Activated CD8-positive, alpha-beta memory T cell treated with anti-CD3 and anti-CD28 coated beads for 4 hours (primary cell): Measurements from ENCODE around the gene KRT3.
"Not testable (repeated sequence)": the region's sequence is repeated elsewhere in the genome, so short reads cannot be mapped to it uniquely, and the experiment has no call there.

ENCODE experiments used
- DNase-seq, 2 donors: peaks; one replicate each; pipeline ENCODE4 v3.0.0-alpha.2; 2020; ENCODE audit warnings: low read depth in 2 of 2

Gene KRT3

DNA sequence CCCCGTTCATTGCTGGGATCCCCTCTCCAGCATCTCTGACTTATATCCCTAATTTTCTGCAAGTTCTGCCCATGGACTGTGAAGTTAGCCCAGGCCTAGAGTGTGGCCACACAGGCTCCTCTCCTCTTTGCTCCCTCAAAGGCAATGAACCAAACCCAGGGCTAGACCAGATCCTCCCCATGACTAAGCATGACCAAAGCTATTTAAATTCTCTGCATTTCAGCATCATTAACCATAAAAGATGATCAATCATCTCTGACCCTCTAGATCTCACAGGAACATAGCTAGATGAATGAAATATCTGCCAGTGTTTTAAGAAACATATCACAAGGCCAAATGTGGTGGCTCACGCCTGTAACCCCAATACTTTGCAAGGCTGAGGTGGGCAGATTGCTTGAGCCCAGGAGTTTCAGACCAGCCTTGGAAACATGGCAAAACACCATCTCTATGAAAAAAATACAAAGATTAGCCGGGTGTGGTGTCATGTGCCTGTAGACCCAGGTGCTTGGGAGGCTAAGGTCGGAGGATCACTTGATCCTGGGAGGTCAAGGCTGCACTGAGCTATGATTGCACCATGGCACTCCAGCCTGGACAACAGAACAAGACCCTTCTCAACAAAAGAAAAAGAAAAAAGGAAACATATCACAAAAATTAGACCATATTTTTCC lies 2.2 kb upstream of the KRT3 start:
- DNase-seq = no peak

DNA sequence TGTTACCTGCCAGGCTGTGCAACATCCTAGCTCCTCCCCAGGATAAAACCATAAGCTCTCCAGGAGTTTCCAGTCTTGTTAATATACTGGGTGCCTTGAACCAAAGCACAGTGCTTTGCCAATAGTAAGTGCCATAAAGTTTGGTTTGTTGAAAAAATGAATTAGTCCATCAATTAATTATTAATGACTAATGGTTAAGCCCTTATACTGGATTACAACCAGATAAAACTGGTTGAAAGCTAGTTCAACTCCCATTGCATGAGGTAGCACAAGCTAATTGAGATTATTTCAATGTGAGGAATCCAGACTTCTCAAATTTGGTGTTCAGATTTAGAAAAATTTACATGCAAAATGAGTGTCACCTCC lies 1.6 kb upstream of the KRT3 start:
- DNase-seq = no peak

DNA sequence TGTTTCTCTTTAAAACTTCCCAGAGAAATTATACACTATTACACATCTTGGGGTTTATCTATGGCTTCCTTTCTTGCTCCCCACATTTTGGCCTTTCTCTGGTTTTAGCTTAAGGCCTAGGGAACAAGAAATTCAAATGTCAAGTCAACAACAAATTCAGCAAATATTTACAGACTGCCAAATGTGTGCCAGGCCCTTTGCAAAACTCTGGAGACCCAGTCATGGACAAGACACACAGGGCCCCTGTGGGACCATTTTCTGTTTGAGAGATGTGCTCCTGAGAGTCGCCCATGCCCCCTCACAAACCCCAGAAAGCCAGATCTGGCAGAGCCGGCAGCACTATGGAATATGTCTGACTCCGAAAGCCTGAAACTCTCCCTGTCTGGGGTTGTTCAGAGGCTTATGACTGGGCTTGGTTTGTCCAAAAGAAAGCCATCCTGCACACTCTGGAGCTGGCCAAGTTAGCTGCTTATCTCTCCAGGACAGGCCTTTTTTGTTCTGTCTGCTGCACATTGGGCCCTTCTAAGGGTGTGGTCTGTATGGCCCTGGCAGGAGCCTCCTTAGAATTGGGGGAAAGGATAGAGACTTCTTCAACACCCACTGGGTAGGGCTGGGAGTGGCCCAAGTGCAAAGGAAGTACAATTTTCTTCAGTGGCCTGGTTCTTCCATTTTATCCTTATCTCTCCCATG lies 1.1 kb upstream of the KRT3 start:
- DNase-seq = no peak

DNA sequence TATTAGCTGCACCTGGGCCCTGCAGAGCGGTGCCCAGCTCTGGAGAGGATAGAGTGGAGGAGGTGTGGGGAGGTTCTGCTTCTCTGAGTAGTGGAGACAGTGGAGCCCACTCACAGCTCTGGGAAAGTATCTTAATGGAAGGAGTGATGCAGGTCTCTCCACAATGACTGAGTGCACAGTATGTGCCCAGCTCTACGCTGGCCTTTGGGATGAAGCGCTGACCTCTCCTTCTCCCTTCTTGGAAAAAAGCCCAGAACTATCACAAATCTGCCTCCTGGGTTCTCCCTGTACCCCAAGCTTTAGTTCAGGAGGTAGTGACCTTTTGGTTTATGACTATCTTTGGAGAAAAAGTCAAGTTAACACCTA lies 495 bp upstream of the KRT3 start:
- DNase-seq = no peak

DNA sequence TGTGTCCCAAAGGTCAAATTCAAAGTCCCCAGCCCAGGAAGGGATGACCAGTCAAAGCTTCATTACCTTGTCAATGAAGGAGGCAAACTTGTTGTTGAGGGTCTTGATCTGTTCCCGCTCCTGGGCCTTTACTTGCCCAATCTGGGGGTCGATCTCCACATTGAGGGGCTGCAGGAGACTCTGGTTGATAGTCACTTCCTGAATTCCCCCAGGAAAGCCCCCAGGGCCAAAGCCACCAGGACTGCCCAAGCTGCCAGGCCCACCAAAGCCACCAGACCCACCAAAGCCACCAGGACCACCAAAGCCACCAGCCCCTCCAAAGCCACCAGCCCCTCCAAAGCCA lies 614 bp downstream of the KRT3 start:
- not testable (repeated sequence) for DNase-seq

DNA sequence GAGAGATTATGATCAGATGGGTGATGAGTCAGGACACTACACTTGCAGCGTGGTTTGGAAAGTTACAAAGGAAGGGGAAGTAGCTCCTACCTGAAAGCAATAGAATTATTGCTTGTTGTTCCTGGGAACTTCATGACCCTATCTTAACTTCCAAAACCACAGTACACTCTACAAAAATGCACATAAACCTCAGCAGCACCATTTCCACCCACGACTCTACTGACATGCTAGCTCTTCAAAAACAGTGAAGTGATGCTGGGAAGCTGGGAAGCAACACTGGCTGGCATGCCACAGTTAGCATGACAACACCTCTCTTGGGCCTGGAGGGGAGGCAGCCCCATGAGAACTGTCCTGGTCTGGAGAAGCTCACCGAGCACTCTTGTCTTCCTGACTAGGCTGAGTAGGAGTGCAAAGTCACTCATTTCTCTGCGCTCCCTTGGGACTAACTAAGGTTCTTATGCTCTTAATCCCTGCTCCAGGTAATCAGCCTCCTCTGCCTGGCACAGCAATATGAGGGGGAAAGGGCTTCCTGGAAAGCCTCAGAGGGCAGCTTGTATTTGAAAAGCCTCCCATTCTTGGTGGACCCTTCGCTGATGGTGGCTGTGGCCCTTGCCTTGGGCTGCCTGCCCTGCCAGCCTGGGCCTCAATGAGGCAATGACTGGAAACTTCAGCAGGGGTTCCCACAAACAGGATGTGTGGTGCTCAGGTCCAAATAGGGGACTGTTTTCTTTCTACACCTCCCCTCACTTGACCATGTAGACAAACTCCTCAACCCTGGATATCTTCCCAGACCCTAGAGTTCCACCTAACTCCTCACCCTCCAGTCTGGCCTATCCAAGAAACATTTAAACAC lies 1.2 kb downstream of the KRT3 start:
- no peak for DNase-seq

DNA sequence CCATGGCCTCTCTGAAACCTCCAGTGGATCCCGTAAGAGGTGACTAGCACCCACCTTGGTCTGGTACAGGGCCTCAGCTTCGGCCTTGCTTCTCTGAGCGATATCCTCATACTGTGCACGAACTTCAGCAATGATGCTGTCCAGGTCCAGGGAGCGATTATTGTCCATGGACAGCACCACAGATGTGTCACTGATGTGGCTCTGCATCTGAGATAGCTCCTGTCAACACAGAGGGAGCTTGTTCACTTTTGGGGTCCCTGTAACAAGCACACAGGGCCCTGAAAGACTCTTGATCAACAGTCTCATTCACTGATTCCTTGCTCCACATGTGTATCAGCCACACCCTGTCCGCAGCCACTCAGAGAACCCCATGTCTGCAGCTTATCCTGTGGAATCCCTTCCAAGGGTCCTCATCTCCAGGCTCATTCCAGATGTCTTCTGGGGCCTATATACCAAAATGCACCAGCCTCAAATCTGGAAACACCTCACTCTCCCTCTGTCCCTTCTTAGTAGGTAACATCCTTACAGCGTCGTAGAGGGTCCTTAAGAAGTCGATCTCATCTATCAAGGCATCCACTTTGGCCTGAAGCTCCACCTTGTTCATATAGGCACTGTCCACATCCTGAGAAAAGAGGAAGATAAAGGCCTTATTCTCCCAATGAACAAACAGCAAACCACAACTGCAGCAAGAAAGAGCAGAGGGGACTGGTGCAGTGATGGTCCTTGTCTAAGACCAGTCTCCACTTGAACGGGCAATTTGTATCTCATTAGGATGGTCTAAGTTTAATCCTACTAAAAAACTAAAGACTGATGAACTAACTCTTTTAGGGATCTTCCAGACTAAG lies 3.5 kb downstream of the KRT3 start:
- no peak for DNase-seq

DNA sequence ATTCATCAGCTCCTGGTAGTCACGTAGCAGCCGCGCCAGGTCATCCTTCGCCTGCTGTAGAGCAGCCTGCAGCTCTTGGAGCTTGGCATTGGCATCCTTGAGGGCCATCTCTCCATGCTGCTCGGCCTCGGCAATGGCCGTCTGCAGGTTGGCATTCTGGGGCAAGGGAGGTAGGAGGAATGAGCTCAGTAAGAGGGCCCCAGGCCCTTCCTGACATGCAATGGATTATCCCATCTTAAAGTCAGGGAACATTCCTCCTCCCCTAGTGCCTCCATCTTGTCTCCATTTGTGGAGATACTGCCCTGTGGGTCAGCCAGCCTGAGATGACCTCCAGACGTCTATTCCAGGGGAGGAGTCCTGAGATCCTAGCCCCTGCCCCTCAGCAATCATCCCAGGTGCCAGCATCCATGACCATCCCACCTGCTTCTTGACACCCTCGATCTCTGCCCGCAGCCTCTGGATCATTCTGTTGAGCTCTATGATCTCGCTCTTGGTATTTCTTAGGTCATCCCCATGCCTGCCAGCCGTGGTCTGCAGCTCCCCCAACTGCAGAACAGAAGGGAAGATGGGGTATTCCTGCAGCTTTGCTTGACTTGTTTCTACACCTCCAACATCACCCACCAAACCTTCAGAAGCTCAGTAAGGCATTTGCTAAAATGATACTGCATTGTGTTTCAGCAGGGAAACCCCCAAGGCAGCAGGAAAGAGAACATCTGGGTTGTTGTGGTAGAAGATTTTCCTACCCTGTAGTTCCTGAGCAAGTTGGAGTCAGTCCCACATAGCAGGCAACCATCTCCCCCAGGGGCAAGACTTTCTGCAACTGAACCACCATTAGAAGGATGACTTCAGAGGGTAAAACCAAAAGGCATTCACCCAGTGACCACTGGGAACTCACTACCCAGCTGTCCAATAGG lies 4.4 kb downstream of the KRT3 start:
- no peak for DNase-seq

DNA sequence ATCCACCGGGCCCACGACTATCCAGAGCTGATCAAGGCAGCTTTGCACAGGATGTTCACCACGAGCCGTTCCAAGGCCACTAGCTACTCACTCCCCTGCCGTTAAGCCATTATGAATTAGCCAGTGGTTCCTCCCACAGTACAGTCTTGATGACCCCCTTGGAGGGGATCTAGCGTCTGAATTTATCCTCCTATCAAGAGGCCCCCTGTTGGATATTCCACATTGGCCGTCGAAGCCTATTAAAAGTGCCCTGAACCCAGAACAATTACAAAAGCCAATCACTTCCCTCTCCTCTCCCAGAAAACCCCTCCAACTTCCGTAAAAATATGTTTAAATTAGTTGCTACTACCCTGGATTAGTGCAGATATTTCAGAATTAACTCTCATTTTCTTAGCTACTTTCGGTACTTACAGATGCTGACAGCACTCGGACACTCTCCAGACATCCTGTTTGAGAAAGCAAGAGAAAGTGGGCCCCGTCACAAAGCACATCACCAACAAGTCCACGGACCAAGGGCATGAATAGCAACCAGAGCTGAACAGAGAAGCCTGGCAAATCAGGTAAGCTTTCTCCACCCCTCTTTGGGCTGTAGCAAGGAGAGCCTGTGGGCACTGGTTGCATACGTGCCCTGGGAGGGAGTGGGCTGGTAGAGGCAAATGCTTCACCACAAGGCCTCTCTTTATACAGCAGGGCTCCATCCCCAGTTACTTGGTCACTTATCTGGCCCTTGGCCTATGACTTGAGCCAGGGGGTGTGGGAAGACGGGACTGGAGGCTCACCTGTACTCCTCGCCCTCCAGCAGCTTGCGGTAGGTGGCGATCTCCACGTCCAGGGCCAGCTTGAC lies 5.3 kb downstream of the KRT3 start:
- no peak for DNase-seq

DNA sequence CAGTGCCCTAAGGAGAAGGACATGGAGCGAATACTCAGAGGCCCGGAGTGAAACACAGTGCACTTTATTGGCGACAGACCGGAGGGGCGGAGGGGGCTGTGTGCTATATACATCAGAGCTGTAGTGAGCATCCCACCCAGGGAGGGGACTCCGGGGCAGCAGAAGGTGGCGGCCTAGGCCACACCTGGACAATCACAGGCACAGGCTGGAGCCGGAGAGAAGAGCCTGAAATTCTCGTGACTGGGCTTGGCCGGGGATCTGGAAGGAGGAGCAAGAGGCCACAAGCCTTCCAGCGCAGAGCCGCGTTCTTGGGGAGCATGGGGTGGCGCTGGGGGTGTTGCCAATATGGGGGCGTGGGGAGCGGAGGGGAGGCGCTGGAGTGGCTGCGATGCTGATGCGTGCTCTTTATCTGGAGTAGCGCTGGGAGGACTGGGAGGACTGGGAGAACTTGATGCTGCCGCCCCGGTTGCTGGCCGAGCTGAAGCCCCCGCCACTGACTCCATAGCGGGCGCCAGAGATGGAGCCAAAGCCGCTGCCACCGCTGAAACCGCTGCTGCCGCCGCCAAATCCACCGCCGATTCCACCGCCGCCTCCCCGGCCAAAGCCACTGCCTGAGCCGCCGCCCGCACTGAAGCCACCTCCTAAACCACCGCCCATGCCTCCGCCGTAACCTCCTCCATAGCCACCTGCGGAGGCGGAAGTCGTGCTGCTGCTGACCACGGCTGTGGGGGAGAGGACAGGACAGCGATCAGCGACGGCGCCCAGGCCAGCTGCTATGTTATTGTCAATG lies 6.1 kb downstream of the KRT3 start:
- DNase-seq = no peak

DNA sequence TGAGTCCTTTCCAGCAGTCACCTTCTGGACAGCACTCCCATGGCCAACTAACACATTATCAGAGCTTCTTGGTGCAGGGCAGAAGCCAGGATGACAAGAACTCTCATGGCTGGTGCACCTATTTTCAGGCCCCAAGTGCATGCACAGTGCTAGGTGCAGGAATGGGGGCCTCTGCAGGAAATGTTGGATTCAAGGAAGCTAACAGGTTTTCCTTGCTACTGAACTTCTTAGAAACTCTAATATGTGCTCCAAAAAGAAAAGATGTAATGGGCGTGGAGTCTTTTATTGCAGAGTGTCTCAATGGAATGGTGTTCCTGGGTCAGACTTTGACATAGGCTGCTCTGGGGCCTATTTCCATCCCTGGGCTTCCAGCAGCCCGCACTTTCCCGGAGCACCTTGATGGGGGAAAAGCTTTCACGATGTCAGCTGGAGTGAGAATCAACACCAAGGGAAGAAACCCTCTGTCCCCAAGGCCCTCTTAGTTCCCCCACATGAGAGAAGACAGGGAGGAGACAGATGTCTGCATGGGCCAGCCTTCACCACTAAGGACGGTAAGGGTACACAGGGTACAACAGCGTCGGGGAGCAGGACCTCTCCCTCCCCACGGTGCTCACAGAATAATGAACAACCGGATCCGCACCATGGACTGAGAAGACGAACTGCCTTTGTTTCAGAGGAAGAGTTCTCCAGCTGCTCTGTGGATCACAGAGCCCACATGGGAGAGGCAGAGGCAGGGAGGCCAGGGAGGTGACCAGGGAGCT lies 6.9 kb downstream of the KRT3 start:
- DNase-seq = no peak

DNA sequence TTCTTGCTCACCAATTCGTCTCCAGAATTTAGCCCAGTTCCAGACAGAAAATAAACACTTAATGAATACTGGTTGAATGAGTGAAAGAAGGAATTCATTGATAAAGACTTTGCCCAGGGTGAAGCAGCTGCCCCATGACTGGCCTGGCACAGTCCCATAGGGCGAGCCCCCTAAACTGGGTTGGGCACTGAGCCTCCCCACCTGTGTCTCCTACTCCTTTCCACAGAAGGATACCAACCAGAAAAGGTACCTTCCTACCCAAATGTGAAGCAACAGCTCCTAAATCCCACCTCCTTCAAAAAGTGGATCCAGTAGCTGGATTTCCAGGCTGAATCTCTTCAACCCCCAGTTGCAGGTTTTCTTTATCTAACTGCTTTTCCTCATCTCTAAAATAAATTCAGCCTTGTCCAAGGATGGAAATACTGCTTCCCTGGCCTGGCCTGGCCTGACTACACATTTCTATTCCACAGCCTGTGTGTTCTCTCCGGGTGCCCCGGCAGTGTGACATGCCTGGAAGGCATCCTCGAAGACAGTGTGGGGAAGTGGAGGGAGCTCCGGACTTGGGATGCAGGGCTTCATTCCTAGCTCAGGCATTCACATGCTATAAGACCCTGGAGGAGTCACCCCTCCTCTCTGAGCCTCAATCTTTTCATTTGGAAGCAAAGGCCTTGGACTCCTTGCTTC lies 7.6 kb downstream of the KRT3 start:
- no peak for DNase-seq

DNA sequence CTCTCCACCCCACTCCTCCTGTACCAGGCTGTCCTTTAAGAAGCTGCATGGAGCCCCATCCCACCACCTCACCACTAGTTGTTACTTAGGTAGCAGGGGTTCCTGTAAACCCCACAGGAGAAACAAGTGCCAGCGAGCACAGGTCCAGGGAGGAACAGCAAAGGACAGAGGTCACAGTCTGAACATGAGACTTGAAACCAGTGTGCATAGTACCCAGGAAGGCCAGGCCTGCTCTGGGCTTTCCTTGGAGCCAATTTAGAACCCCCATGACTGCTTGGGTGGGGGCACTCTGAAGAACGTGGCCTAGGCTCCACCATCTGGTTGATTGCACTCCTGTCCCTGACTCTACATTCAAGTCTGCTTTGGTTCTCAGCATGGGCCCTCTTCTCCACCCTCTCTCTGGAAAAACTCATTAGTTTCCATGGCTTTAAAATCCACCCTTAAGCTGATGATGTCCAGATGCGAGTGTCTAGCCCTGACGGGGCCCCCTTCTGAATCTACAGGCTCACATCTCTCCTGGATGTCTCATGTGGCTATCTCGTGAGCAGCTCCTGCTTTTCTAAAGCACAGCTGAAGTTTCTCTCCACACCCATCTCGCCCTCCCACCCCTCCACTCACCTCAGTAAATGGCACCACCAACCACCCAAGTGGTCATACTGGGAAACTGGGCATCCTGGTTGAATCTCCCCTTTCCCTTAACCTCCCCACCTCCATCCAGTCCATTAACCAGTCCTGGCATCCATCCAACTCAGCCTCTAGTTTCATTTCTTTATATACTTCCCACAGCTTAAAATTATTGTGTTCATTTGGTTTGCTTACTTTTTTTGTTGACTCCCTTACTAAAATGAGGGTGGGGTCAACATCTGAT lies 8.4 kb downstream of the KRT3 start:
- no peak for DNase-seq

DNA sequence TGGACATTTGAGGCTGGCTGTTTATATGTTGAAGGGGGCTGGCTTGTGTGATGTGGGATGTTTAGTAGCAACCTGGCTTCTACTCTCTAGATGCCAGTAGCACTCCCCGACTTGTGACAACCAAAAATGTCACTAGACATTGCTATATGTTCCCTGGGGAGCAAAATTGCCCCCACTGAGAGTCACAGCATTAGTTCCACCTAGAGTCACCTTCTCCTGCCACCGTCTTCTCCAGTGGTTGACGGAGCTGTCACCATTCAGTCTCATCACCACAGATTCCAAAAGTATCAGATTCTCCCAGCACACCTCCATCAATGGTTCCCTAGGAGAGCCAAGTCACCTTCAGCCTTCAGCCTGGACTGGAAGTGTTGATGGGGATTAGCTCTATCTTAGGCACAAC lies 11.0 kb downstream of the KRT3 start:
- no peak for DNase-seq

DNA sequence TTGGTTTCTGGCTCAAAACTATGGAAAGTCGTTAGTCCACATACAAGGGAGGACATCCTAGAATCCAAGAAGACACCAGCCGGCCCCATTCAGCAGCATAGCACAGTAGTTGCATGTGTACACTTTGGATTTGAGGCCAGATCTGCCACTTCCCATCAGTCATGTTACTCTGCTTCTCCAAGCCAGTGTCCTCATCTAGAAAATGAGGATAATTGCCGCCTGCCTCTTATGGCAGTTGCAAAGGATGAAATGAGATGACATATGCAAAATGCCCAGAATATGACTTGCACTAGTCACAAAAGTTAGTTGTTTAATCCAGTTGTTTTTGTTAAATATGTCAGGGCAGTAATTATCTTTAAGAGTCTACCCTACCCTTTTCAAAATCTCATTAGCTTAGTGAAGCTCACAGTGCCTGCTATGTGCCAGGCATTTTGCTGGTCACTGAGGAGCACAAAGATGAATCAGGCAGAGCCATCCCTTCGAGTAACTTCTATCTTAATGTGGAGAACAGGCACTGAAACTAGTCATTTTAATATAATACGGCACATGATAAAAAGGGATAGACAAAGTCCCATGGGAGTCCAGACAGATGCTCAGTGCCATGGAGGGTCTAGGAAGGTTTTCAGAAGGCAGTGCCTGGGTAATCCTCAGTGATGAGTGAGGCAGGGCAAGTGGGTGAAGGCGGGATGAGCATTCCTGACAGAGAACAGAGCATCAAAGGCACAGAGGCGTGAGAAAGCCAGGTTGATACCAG lies 12.2 kb downstream of the KRT3 start:
- DNase-seq = no peak

DNA sequence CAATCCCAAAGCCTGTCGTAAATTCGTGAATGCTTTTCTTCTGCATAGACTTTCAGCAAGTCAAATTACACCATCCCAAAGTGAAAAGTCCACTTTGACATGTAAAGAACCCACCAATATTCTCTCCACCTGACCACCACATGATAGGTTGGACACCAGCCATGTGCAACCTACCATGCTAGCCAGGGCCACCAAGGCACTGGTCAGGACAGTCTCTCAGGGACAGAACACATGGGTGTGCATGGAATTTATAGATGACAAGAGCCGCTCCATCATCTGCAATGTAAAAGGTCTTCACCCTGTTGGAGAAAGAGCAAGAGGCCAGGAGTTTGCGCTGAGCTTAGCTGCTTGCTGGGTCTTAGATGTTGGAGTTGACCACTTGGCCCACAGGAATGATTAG lies 13.4 kb downstream of the KRT3 start:
- DNase-seq = no peak
